H1 (cell line): ENCODE results near the gene NCAM1. TPM values are rescaled to one million over a fixed set of nuclear protein-coding genes. Genes with fewer than 3 reads are reported as not detected.

Experiments
- CTCF ChIA-PET: fragments of 300-600 bp; sonication (Branson Sonifier 250); formaldehyde crosslinking; loops from one replicate; lab custom pipeline; 2021; ENCODE audit not compliant: partially characterized antibody; lab: Charles Lee
- POLR2A ChIA-PET: fragments of 300-600 bp; sonication (Branson Sonifier 250); formaldehyde crosslinking; loops from one replicate; lab custom pipeline; 2021; ENCODE audit warnings: inconsistent platforms; ENCODE audit not compliant: partially characterized antibody; lab: Charles Lee
- DNase-seq, 2 experiments: peaks; one replicate each; pipeline versions ENCODE4 v3.0.0 to v3.0.0-alpha.2; 2010 to 2022; ENCODE audit warnings: low spot score in 2 of 2, low read depth in 1 of 2, mixed read lengths in 1 of 2
- FAIRE-seq: peaks from 2 replicates; lab custom pipeline; 2011; peaks lifted over from hg19 to GRCh38; lab: Jason Lieb, UNC
- H2AFZ ChIP-seq: 2 replicates; pipeline ENCODE4 v1.8.1; 2012; ENCODE audit warnings: low read length, inconsistent platforms
- H2AK5ac ChIP-seq: 2 replicates; pipeline ENCODE4 v1.6.1; 2013; ENCODE audit warnings: low read depth, low read length
- H2BK120ac ChIP-seq: replicated peaks from 2 replicates; pipeline ENCODE3; 2013; ENCODE audit warnings: low read depth, low read length, inconsistent platforms
- H2BK12ac ChIP-seq: 2 replicates; pipeline ENCODE4 v1.6.1; 2013; ENCODE audit warnings: low read depth, low read length
- H2BK15ac ChIP-seq: 2 replicates; pipeline ENCODE4 v1.6.1; 2013; ENCODE audit warnings: low read length
- H2BK20ac ChIP-seq: 2 replicates; pipeline ENCODE4 v1.6.1; 2013; ENCODE audit warnings: low read length
- H2BK5ac ChIP-seq: 2 replicates; pipeline ENCODE4 v1.6.1; 2013; ENCODE audit warnings: low read depth, low read length
- H3K14ac ChIP-seq: 2 replicates; pipeline ENCODE4 v1.6.1; 2013; ENCODE audit warnings: inconsistent platforms; ENCODE audit not compliant: insufficient read length
- H3K18ac ChIP-seq: 2 replicates; pipeline ENCODE4 v1.6.1; 2013; ENCODE audit warnings: low read length; ENCODE audit errors: extremely low read depth
- H3K23ac ChIP-seq: 2 replicates; pipeline ENCODE4 v1.6.1; 2013; ENCODE audit warnings: inconsistent platforms; ENCODE audit not compliant: insufficient read length
- H3K23me2 ChIP-seq: 2 replicates; pipeline ENCODE4 v1.6.1; 2013; ENCODE audit warnings: low read depth, low read length
- H3K27ac ChIP-seq: 2 replicates; pipeline ENCODE4 v1.6.1; 2011; ENCODE audit warnings: low read depth, low read length, inconsistent platforms
- H3K27me3 ChIP-seq, 4 experiments: replicated peaks in 1 of 4; 1 replicate in 1 of 4; 2 replicates in 3 of 4; pipeline versions ENCODE4 v1.6.1 to v1.8.1; 2011 to 2013; ENCODE audit warnings: low read length in 3 of 4, mild to moderate bottlenecking in 3 of 4, inconsistent platforms in 2 of 4, mixed read lengths in 2 of 4, moderate library complexity in 1 of 4; ENCODE audit not compliant: control insufficient read depth in 3 of 4, insufficient read depth in 3 of 4; ENCODE audit errors: extremely low read depth in 1 of 4
- H3K36me3 ChIP-seq, 4 experiments: 2 replicates each; pipeline versions ENCODE4 v1.6.1 to v1.8.1; 2011 to 2013; ENCODE audit warnings: mild to moderate bottlenecking in 4 of 4, low read length in 3 of 4, moderate library complexity in 2 of 4, control low read depth in 1 of 4, inconsistent platforms in 1 of 4; ENCODE audit not compliant: insufficient read depth in 4 of 4, control insufficient read depth in 2 of 4
- H3K4ac ChIP-seq: replicated peaks from 2 replicates; pipeline ENCODE3; 2013; ENCODE audit warnings: low read length, low read depth, mixed read lengths, inconsistent platforms; ENCODE audit not compliant: insufficient read length
- H3K4me1 ChIP-seq, 4 experiments: replicated peaks in 1 of 4; 1 replicate in 1 of 4; 2 replicates in 3 of 4; pipeline versions ENCODE4 v1.6.1 to v1.8.1; 2011 to 2013; ENCODE audit warnings: low read length in 3 of 4, inconsistent platforms in 2 of 4, mixed read lengths in 1 of 4; ENCODE audit not compliant: insufficient read depth in 4 of 4, control insufficient read depth in 3 of 4
- H3K4me2 ChIP-seq, 2 experiments: 2 replicates each; pipeline versions ENCODE4 v1.6.1 to v1.8.1; 2011 to 2013; ENCODE audit warnings: low read depth in 2 of 2, low read length in 2 of 2, control low read depth in 1 of 2, inconsistent platforms in 1 of 2, mild to moderate bottlenecking in 1 of 2; ENCODE audit not compliant: insufficient read depth in 1 of 2
- H3K4me3 ChIP-seq, 4 experiments: fragments of 200-600, 300-600 bp in 1 of 4; sonication (generic), shearing (Covaris generic), sonication (Bioruptor Twin) in 1 of 4; 2 replicates each; pipeline versions ENCODE4 v1.5.1 to v1.8.1; 2011 to 2016; ENCODE audit warnings: low read length in 4 of 4, low read depth in 3 of 4, control low read depth in 2 of 4, inconsistent platforms in 2 of 4, mild to moderate bottlenecking in 2 of 4, mixed read lengths in 1 of 4, moderate library complexity in 1 of 4; ENCODE audit not compliant: insufficient read depth in 2 of 4; ENCODE audit errors: extremely low read depth in 1 of 4
- H3K56ac ChIP-seq: replicated peaks from 2 replicates; pipeline ENCODE3; 2013; ENCODE audit warnings: low read depth, mild to moderate bottlenecking, mixed read lengths, low read length, inconsistent platforms; ENCODE audit not compliant: insufficient read length
- H3K79me1 ChIP-seq: 2 replicates; pipeline ENCODE4 v1.6.1; 2013; ENCODE audit warnings: low read depth, low read length, control low read depth
- H3K79me2 ChIP-seq, 2 experiments: 2 replicates each; pipeline versions ENCODE4 v1.6.1 to v1.8.1; 2012 to 2013; ENCODE audit warnings: low read length in 2 of 2, mild to moderate bottlenecking in 2 of 2, inconsistent platforms in 1 of 2; ENCODE audit not compliant: insufficient read depth in 2 of 2, control insufficient read depth in 1 of 2
- H3K9ac ChIP-seq, 4 experiments: replicated peaks in 1 of 4; 1 replicate in 1 of 4; 2 replicates in 3 of 4; pipeline versions ENCODE4 v1.6.1 to v1.8.1; 2011 to 2013; ENCODE audit warnings: low read depth in 3 of 4, low read length in 3 of 4, control low read depth in 2 of 4, mild to moderate bottlenecking in 2 of 4, moderate library complexity in 2 of 4, inconsistent platforms in 1 of 4; ENCODE audit errors: extremely low read depth in 1 of 4
- H3K9me3 ChIP-seq, 2 experiments: 2 replicates each; pipeline versions ENCODE4 v1.6.1 to v1.8.1; 2012 to 2013; ENCODE audit warnings: mild to moderate bottlenecking in 2 of 2, moderate library complexity in 2 of 2, control low read depth in 1 of 2, inconsistent platforms in 1 of 2, low read depth in 1 of 2, low read length in 1 of 2, mixed read lengths in 1 of 2; ENCODE audit not compliant: insufficient read depth in 2 of 2
- H4K20me1 ChIP-seq, 2 experiments: replicated peaks in 1 of 2; 2 replicates each; pipeline versions ENCODE3 to v1.8.1; 2011 to 2013; ENCODE audit warnings: inconsistent platforms in 2 of 2, low read length in 2 of 2, mild to moderate bottlenecking in 1 of 2; ENCODE audit not compliant: insufficient read depth in 2 of 2, control insufficient read depth in 1 of 2
- H4K5ac ChIP-seq: 2 replicates; pipeline ENCODE4 v1.6.1; 2013; ENCODE audit warnings: low read length, low read depth, mixed read lengths, inconsistent platforms; ENCODE audit not compliant: insufficient read length
- H4K8ac ChIP-seq: 2 replicates; pipeline ENCODE4 v1.8.0; 2013; ENCODE audit warnings: mild to moderate bottlenecking, moderate library complexity, low read length, inconsistent platforms; ENCODE audit not compliant: insufficient read depth; ENCODE audit errors: extremely low read depth
- H4K91ac ChIP-seq: replicated peaks from 2 replicates; pipeline ENCODE3; 2013; ENCODE audit warnings: low read length, mixed read lengths, inconsistent platforms; ENCODE audit not compliant: insufficient read length
- BCL11A ChIP-seq, 2 experiments: IDR thresholded peaks; one replicate each; pipeline ENCODE4 v1.6.1; 2011; ENCODE audit warnings: low read depth in 2 of 2, low read length in 2 of 2, mild to moderate bottlenecking in 2 of 2
- CBX5 ChIP-seq: fragments of 300-800, 300-1000 bp; sonication (generic); IDR thresholded peaks from 2 replicates; pipeline ENCODE4 v1.7.1; 2016; ENCODE audit warnings: antibody characterized with exemption, low read length, low read depth
- CEBPB ChIP-seq: IDR thresholded peaks from 2 replicates; pipeline ENCODE4 v1.6.1; 2012; ENCODE audit warnings: low read depth, low read length
- CHD2 ChIP-seq: IDR thresholded peaks from 2 replicates; pipeline ENCODE4 v1.6.1; 2012; ENCODE audit warnings: low read length, improper control_type of control experiment
- E2F6 ChIP-seq: IDR thresholded peaks from 2 replicates; pipeline ENCODE4 v1.6.1; 2012; ENCODE audit warnings: inconsistent platforms
- EZH2 ChIP-seq: fragments of 200-600 bp; sonication (generic); IDR thresholded peaks from 2 replicates; pipeline ENCODE4 v1.7.1; 2012; ENCODE audit warnings: low read depth, mild to moderate bottlenecking, moderate library complexity, low read length, inconsistent platforms; ENCODE audit not compliant: severe bottlenecking
- FOSL1 ChIP-seq: IDR thresholded peaks from 2 replicates; pipeline ENCODE4 v1.6.1; 2011; ENCODE audit warnings: mild to moderate bottlenecking, low read depth, low read length, moderate library complexity; ENCODE audit not compliant: insufficient read depth
- MAX ChIP-seq: IDR thresholded peaks from 2 replicates; pipeline ENCODE4 v1.6.1; 2012; ENCODE audit warnings: inconsistent platforms
- RBBP5 ChIP-seq: IDR thresholded peaks from 2 replicates; pipeline ENCODE4 v1.7.1; 2012; ENCODE audit warnings: low read depth, mild to moderate bottlenecking, inconsistent platforms, low read length, moderate library complexity, borderline replicate concordance
- SIN3A ChIP-seq, 2 experiments: IDR thresholded peaks in 1 of 2; conservative IDR thresholded peaks in 1 of 2; 2 replicates each; pipeline ENCODE4 v1.6.1; 2011 to 2012; ENCODE audit warnings: low read length in 2 of 2, improper control_type of control experiment in 1 of 2, low read depth in 1 of 2, mild to moderate bottlenecking in 1 of 2
- SRF ChIP-seq: IDR thresholded peaks from 2 replicates; pipeline ENCODE4 v1.6.1; 2011; ENCODE audit warnings: mild to moderate bottlenecking, low read depth, low read length, moderate library complexity
- WGBS, 2 experiments: shearing (Covaris generic) in 1 of 2; methylation state at CpG; one replicate each; pipeline versions ENCODE4 v1.1.6 to v1.1.7; 2013 to 2015; ENCODE audit warnings: low lambda C conversion rate in 2 of 2, mixed read lengths in 2 of 2, inconsistent platforms in 1 of 2, low coverage in 1 of 2, missing lambda C conversion rate in 1 of 2; ENCODE audit not compliant: insufficient replicate concordance in 2 of 2, insufficient coverage in 1 of 2, insufficient read length in 1 of 2; ENCODE audit errors: extremely low coverage in 1 of 2, missing lambda C conversion rate in 1 of 2; 5-methylcytosine and 5-hydroxymethylcytosine counted together
- polyA plus RNA-seq, 7 experiments: library from polyadenylated mRNA; depleted of rRNA in 3 of 7; stranded (reverse) in 5 of 7; unstranded in 2 of 7; fragments of >200 nt in 5 of 7; fragments of 200-250 nt in 2 of 7; gene quantifications; 1 replicate in 5 of 7; 2 replicates in 1 of 7; 4 replicates in 1 of 7; pipeline versions ENCODE4 v1.2.1 to v1.2.3, GENCODE V29; 2011 to 2013; ENCODE audit warnings: missing spikeins in 2 of 7, mixed read lengths in 2 of 7
- total RNA-seq: library from RNA; stranded (reverse); fragmentation: NEBNext Ultra II Directional; extraction: Animal tissue kit (Norgen Biotek cat#: 25700); gene quantifications from 2 replicates; pipeline ENCODE4 v1.2.1, GENCODE V29; 2021

NCAM1 gene
- total and polyA plus RNA-seq, 2 of the 8 experiments (the other 6 are each of a cell fraction or from before 2014, with no cell fraction given), result 3.1 to 4.3 TPM

- Histone ChIP-seq H3K14ac (no peak overlapping the region), H4K5ac (no peak overlapping the region), H3K36me3 (no peaks in the 10 kb centered on the region), H4K8ac (no peak overlapping the region), H3K4me2 (no peak overlapping the region), H3K79me1 (no peaks in the 10 kb centered on the region), H3K23me2 (no peaks in the 10 kb centered on the region), H4K20me1 (no peaks in the 10 kb centered on the region), H2AFZ (no peak overlapping the region), H2BK15ac (no peak overlapping the region), H3K27me3 (no peaks in the 10 kb centered on the region), H2AK5ac (no peak overlapping the region), H3K9ac (no peak overlapping the region), H3K18ac (no peak overlapping the region), H3K79me2 (no peaks in the 10 kb centered on the region), H3K4me3 (no peak overlapping the region), H2BK20ac (no peak overlapping the region), H2BK120ac (no peak overlapping the region), H3K4me1 (no peaks in the 10 kb centered on the region; a peak in 1 of 7 replicates), H4K91ac (no peak overlapping the region), H3K56ac (no peak overlapping the region), H3K27ac (no peak overlapping the region), H3K9me3 (no peaks in the 10 kb centered on the region), H3K4ac (no peak overlapping the region), H2BK12ac (no peak overlapping the region), H2BK5ac (no peak overlapping the region), H3K23ac (no peak overlapping the region)
- WGBS, 2 experiments, result 86% methylated on average over 2 of the region's 2 CpGs; no CpG with 5 or more reads in 1 of the 2 experiments
- TF ChIP-seq SIN3A (conservative IDR thresholded peaks at IDR 0.05 in 1 of 2, IDR thresholded peaks at IDR 0.05 in 1 of 2; ENCODE audit: low read depth in 1 of 2, low read length in 2 of 2), result no peak
- no peak for TF ChIP-seq MAX
- no peak for TF ChIP-seq CHD2
- no peak for TF ChIP-seq FOSL1
- no peak for TF ChIP-seq CBX5
- no peak for TF ChIP-seq BCL11A (IDR thresholded peaks at IDR 0.05; ENCODE audit: low read depth in 2 of 2, low read length in 2 of 2)
- TF ChIP-seq SRF, result no peak
- TF ChIP-seq RBBP5, result no peak
- TF ChIP-seq E2F6, result no peak
- TF ChIP-seq EZH2, result no peak
- TF ChIP-seq CEBPB, result no peak
- FAIRE-seq (no peak), DNase-seq (no peak)
- POLR2A ChIA-PET, result no interaction called here
- CTCF ChIA-PET, result interaction anchor here (0.8 to 2.0 kb wide), 4 partner anchors 13 to 413 kb away, joined by 3 to 5 read pairs (median 4); no protein-coding TSS in a partner anchor
These were observed 35.8 kb downstream of the NCAM1 start for GRCh38 chr11:112996994-112997393.
